ENCODE measurements around the gene RGS12. TPM values are rescaled to one million over a fixed set of nuclear protein-coding genes. Genes with fewer than 3 reads are reported as not detected.

RGS12 gene
- total and polyA plus RNA-seq, 2 of the 13 experiments (the other 11 are each of a cell fraction or from before 2014, with no cell fraction given): 21.0 to 27.7 TPM

GRCh38 chr4:3292571-3293400 is at the start of gene RGS12 (continued):
- TF ChIP-seq ATF2 (CRISPR knock-in tag; IDR thresholded peaks at IDR 0.05): peak; percentile 57; the same call in 1 of the 2 replicates
- no peak for TF ChIP-seq TRIM22 (IDR thresholded peaks at IDR 0.05)
- no peak for TF ChIP-seq GTF3A (CRISPR knock-in tag; conservative IDR thresholded peaks at IDR 0.05)
- TF ChIP-seq HMG20B (CRISPR knock-in tag; conservative IDR thresholded peaks at IDR 0.05): no peak
- no peak for TF ChIP-seq CC2D1A (CRISPR knock-in tag; IDR thresholded peaks at IDR 0.05)
- no peak for TF ChIP-seq CCAR2 (optimal IDR thresholded peaks at IDR 0.05; ENCODE audit: low read depth, low read length)
- TF ChIP-seq RNF2 (conservative IDR thresholded peaks at IDR 0.05; ENCODE audit: low read depth): no peak
- 0 out of 2 replicates have a peak, but pooled peaks have one; percentile 14 for TF ChIP-seq NR0B2 (CRISPR knock-in tag; IDR thresholded peaks at IDR 0.05)
- TF ChIP-seq ETV6 (CRISPR knock-in tag; conservative IDR thresholded peaks at IDR 0.05): no peak
- TF ChIP-seq MYNN (CRISPR knock-in tag; IDR thresholded peaks at IDR 0.05; ENCODE audit: low read depth): no peak
- TF ChIP-seq SMYD3 (CRISPR knock-in tag; IDR thresholded peaks at IDR 0.05): no peak
- TF ChIP-seq ZBTB2 (CRISPR knock-in tag; IDR thresholded peaks at IDR 0.05; ENCODE audit: low read depth): 0 out of 2 replicates have a peak, but pooled peaks have one; percentile 42
- 0 out of 2 replicates have a peak, but pooled peaks have one; percentile 33 for TF ChIP-seq ZNF557 (CRISPR knock-in tag; IDR thresholded peaks at IDR 0.05)
- TF ChIP-seq DDIT3 (CRISPR knock-in tag; IDR thresholded peaks at IDR 0.05): no peak
- peak; percentile 53 for TF ChIP-seq HOXA3 (CRISPR knock-in tag; IDR thresholded peaks at IDR 0.05)
- TF ChIP-seq ZMYM2 (CRISPR knock-in tag; IDR thresholded peaks at IDR 0.05): no peak
- peak; percentile 88 for TF ChIP-seq ARID4A (CRISPR knock-in tag; IDR thresholded peaks at IDR 0.05; ENCODE audit: borderline replicate concordance)
- 0 out of 2 replicates have a peak, but pooled peaks have one; percentile 30 for TF ChIP-seq ZNF343 (CRISPR knock-in tag; IDR thresholded peaks at IDR 0.05)
- TF ChIP-seq DNMT3B (CRISPR knock-in tag; conservative IDR thresholded peaks at IDR 0.05): no peak

All from HepG2 (cell line).